Endodermal cell (in vitro differentiated cells): ENCODE measurements around the gene EPHA4. TPM values are rescaled to one million over a fixed set of nuclear protein-coding genes. Genes with fewer than 3 reads are reported as not detected.

Experiments used
- DNase-seq: peaks from one replicate; pipeline ENCODE4 v3.0.0-alpha.2; 2017
- H3K27ac ChIP-seq: 2 replicates; pipeline ENCODE4 v1.5.1; 2013; ENCODE audit warnings: mild to moderate bottlenecking, low read depth, low read length, moderate library complexity
- H3K27me3 ChIP-seq: 2 replicates; pipeline ENCODE4 v1.6.1; 2013; ENCODE audit warnings: mild to moderate bottlenecking, low read length, moderate library complexity; ENCODE audit not compliant: insufficient read depth, control insufficient read depth, poor library complexity, severe bottlenecking
- H3K36me3 ChIP-seq: 2 replicates; pipeline ENCODE4 v1.7.0; 2013; ENCODE audit warnings: mild to moderate bottlenecking, low read length, moderate library complexity; ENCODE audit not compliant: control insufficient read depth, insufficient read depth
- H3K4me1 ChIP-seq: one replicate; pipeline ENCODE4 v1.7.0; 2013; ENCODE audit warnings: low read length; ENCODE audit not compliant: control insufficient read depth, insufficient read depth
- H3K4me3 ChIP-seq: 2 replicates; pipeline ENCODE4 v1.5.1; 2013; ENCODE audit warnings: mild to moderate bottlenecking, low read length, moderate library complexity
- H3K9ac ChIP-seq: 2 replicates; pipeline ENCODE4 v1.6.1; 2013; ENCODE audit warnings: mild to moderate bottlenecking, low read length, moderate library complexity; ENCODE audit not compliant: poor library complexity, severe bottlenecking; ENCODE audit errors: extremely low read depth
- H3K9me3 ChIP-seq: 2 replicates; pipeline ENCODE4 v1.6.1; 2013; ENCODE audit warnings: mild to moderate bottlenecking, low read length, moderate library complexity; ENCODE audit not compliant: control insufficient read depth
- H3K27ac Mint-ChIP-seq: 2 replicates; pipeline ENCODE4 v1.8.0; 2020; ENCODE audit warnings: mixed read lengths
- H3K27me3 Mint-ChIP-seq: 2 replicates; pipeline ENCODE4 v1.8.0; 2021; ENCODE audit warnings: mild to moderate bottlenecking, mixed read lengths; ENCODE audit not compliant: insufficient read depth
- H3K36me3 Mint-ChIP-seq: 2 replicates; pipeline ENCODE4 v1.8.0; 2020; ENCODE audit warnings: low read depth, mixed read lengths
- H3K4me1 Mint-ChIP-seq: 2 replicates; pipeline ENCODE4 v1.8.0; 2020; ENCODE audit warnings: mixed read lengths
- H3K4me3 Mint-ChIP-seq: 2 replicates; pipeline ENCODE4 v1.8.0; 2020; ENCODE audit warnings: mild to moderate bottlenecking, moderate library complexity, mixed read lengths
- H3K9me3 Mint-ChIP-seq: 2 replicates; pipeline ENCODE4 v1.8.0; 2020; ENCODE audit warnings: mild to moderate bottlenecking, mixed read lengths
- CTCF ChIP-seq: fragments of 200-600 bp; sonication (generic); conservative IDR thresholded peaks from 2 replicates; pipeline ENCODE4 v1.5.0; 2021; ENCODE audit warnings: antibody characterized with exemption, mild to moderate bottlenecking
- WGBS, 2 experiments: methylation state at CpG; one replicate each; pipeline versions ENCODE4 v1.1.5 to v1.1.7; 2013; ENCODE audit warnings: missing lambda C conversion rate in 2 of 2, mixed read lengths in 1 of 2; ENCODE audit not compliant: insufficient coverage in 1 of 2, insufficient read length in 1 of 2; 5-methylcytosine and 5-hydroxymethylcytosine counted together
- total RNA-seq, 2 donors: library from RNA; stranded (reverse); fragmentation: NEBNext Ultra II Directional in 1 of 2; extraction: Animal tissue kit (Norgen Biotek cat#: 25700) in 1 of 2; gene quantifications; 2 replicates in 1 of 2; 3 replicates in 1 of 2; pipeline ENCODE4 v1.2.1, GENCODE V29; 2021

Gene EPHA4
- total RNA-seq, 2 donors from 2014 or later, result 74.1 to 87.3 TPM

- H3K27ac ChIP-seq, result no peak overlapping the region
- Mint-ChIP-seq H3K9me3 (no peaks in the 10 kb centered on the region), H3K36me3 (peaks cover 14% of the 10 kb centered on the region), H3K4me3 (no peak overlapping the region), H3K27me3 (no peaks in the 10 kb centered on the region), H3K27ac (no peak overlapping the region), H3K4me1 (peaks cover 35% of the 10 kb centered on the region)
- H3K4me3 ChIP-seq, result no peak overlapping the region
- peaks cover 20% of the 10 kb centered on the region for H3K36me3 ChIP-seq
- no peak overlapping the region for H3K9ac ChIP-seq
- TF ChIP-seq CTCF, result no peak
- WGBS, 2 experiments, result 96 to 97% methylated on average over 4 to 6 of the region's 6 CpGs
- no peak for DNase-seq
- H3K4me1 ChIP-seq, result peaks cover 5% of the 10 kb centered on the region
- H3K27me3 ChIP-seq, result no peaks in the 10 kb centered on the region
- H3K9me3 ChIP-seq, result no peaks in the 10 kb centered on the region
Measured at GRCh38 chr2:221541131-221541735, 30.9 kb downstream of the EPHA4 start.

GRCh38 chr2:221539246-221539645 is 32.9 kb downstream of the EPHA4 start:
- DNase-seq, result no peak
- peaks cover 1% of the 10 kb centered on the region for H3K36me3 Mint-ChIP-seq
- 91 to 94% methylated on average over 4 of the region's 4 CpGs for WGBS, 2 experiments
- Histone ChIP-seq H3K9me3 (no peaks in the 10 kb centered on the region), H3K4me1 (peaks cover 11% of the 10 kb centered on the region), H3K9ac (no peak overlapping the region), H3K27ac (no peak overlapping the region), H3K36me3 (peaks cover 12% of the 10 kb centered on the region), H3K27me3 (no peaks in the 10 kb centered on the region), H3K4me3 (no peak overlapping the region)
- H3K9me3 Mint-ChIP-seq, result no peaks in the 10 kb centered on the region
- no peaks in the 10 kb centered on the region for H3K27me3 Mint-ChIP-seq
- H3K4me1 Mint-ChIP-seq, result peaks cover 45% of the 10 kb centered on the region
- TF ChIP-seq CTCF, result no peak
- no peak overlapping the region for H3K4me3 Mint-ChIP-seq
- no peak overlapping the region for H3K27ac Mint-ChIP-seq

GRCh38 chr2:221535824-221536223 is 36.3 kb downstream of the EPHA4 start:
- H3K27me3 ChIP-seq, result no peaks in the 10 kb centered on the region
- peak overlapping the region; percentile 20 for H3K4me3 Mint-ChIP-seq
- H3K27me3 Mint-ChIP-seq, result no peaks in the 10 kb centered on the region
- H3K4me1 ChIP-seq, result peaks cover 21% of the 10 kb centered on the region
- no peak for TF ChIP-seq CTCF
- H3K27ac ChIP-seq, result no peak overlapping the region
- no peak overlapping the region for H3K27ac Mint-ChIP-seq
- no peak overlapping the region for H3K4me3 ChIP-seq
- peaks cover 15% of the 10 kb centered on the region for H3K36me3 ChIP-seq
- H3K9ac ChIP-seq, result no peak overlapping the region
- H3K4me1 Mint-ChIP-seq, result peaks cover 50% of the 10 kb centered on the region
- H3K36me3 Mint-ChIP-seq, result peaks cover 8% of the 10 kb centered on the region
- DNase-seq, result no peak
- WGBS, 2 experiments, result 41 to 83% methylated on average over 1 to 2 of the region's 2 CpGs
- no peaks in the 10 kb centered on the region for H3K9me3 Mint-ChIP-seq
- H3K9me3 ChIP-seq, result peaks cover under 1% of the 10 kb centered on the region
